Brain microvascular endothelial cell (primary cell): ENCODE data around the gene FHOD1.
A peak's percentile ranks its signal among the peaks of the same experiment; 100 is the strongest.

Experiments used
- DNase-seq: peaks from one replicate; pipeline ENCODE4 v3.0.0-alpha.2; 2020
- H3K27ac ChIP-seq: fragments of 250-450 bp; sonication (Bioruptor Pico); 2 replicates; pipeline ENCODE4 v1.5.1; 2020; ENCODE audit warnings: mild to moderate bottlenecking, moderate library complexity
- H3K27me3 ChIP-seq: fragments of 250-450 bp; sonication (Bioruptor Pico); replicated peaks from 2 replicates; pipeline ENCODE4 v1.5.1; 2020; ENCODE audit warnings: mild to moderate bottlenecking
- H3K36me3 ChIP-seq: fragments of 250-450 bp; sonication (Bioruptor Pico); replicated peaks from 2 replicates; pipeline ENCODE4 v1.5.1; 2020; ENCODE audit warnings: mild to moderate bottlenecking
- H3K4me3 ChIP-seq: 2 replicates; pipeline ENCODE4 v1.5.1; 2011; ENCODE audit warnings: low read depth, mild to moderate bottlenecking, control low read depth, low read length, moderate library complexity
- in situ Hi-C: cut with HindIII; loops from 2 replicates; pipeline ENCODE4 v1.10.0; 2017; ENCODE audit warnings: low sequenced_read_pairs, low pct_ligation_motif_present
- TF ChIP-seq, protein P1 (sequence below): IDR thresholded peaks from 2 replicates; pipeline ENCODE4 v1.5.1; 2011; ENCODE audit warnings: low read depth, mild to moderate bottlenecking, moderate library complexity, low read length, control low read depth, inconsistent platforms; ENCODE audit errors: missing control alignments

The FHOD1 gene

DNA sequence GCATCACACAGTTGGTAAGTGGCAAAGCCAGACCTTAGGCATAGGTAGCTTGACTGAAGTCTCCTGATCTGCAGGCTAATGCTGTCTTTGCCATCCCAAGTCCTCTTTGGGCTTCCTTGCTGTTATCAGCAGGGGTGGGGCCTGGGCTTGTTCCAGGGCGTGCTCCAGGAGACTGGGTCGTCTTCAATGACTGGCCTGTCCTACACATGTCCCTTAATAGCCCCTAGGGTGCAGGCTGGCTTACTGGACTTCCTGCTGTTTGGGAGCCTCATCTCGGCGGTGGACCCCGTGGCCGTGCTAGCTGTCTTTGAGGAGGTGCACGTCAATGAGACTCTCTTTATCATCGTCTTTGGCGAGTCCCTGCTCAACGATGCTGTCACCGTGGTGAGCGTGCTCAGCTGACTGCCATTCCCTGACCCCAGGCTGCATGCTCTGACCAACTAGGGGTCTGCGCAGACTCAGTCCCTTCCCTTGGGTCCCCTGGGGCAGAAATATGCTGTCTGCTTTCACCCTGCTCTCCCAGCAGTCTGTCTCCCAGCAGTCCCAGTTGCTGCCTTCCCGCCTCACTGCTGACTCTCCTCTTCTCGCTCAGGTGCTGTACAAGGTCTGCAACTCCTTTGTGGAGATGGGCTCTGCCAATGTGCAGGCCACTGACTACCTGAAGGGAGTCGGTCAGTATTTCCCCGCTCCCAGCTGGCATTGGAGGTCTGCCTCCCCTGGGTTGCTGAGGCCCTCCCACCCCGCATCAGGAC, 7.7 kb upstream of the FHOD1 start:
- in situ Hi-C loops: no loop called here
- Histone ChIP-seq H3K27ac (no peak overlapping the region), H3K27me3 (no peaks in the 10 kb centered on the region), H3K36me3 (no peaks in the 10 kb centered on the region), H3K4me3 (no peak overlapping the region)
- no peak for DNase-seq
- TF ChIP-seq, protein P1, sequence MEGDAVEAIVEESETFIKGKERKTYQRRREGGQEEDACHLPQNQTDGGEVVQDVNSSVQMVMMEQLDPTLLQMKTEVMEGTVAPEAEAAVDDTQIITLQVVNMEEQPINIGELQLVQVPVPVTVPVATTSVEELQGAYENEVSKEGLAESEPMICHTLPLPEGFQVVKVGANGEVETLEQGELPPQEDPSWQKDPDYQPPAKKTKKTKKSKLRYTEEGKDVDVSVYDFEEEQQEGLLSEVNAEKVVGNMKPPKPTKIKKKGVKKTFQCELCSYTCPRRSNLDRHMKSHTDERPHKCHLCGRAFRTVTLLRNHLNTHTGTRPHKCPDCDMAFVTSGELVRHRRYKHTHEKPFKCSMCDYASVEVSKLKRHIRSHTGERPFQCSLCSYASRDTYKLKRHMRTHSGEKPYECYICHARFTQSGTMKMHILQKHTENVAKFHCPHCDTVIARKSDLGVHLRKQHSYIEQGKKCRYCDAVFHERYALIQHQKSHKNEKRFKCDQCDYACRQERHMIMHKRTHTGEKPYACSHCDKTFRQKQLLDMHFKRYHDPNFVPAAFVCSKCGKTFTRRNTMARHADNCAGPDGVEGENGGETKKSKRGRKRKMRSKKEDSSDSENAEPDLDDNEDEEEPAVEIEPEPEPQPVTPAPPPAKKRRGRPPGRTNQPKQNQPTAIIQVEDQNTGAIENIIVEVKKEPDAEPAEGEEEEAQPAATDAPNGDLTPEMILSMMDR: no peak

DNA sequence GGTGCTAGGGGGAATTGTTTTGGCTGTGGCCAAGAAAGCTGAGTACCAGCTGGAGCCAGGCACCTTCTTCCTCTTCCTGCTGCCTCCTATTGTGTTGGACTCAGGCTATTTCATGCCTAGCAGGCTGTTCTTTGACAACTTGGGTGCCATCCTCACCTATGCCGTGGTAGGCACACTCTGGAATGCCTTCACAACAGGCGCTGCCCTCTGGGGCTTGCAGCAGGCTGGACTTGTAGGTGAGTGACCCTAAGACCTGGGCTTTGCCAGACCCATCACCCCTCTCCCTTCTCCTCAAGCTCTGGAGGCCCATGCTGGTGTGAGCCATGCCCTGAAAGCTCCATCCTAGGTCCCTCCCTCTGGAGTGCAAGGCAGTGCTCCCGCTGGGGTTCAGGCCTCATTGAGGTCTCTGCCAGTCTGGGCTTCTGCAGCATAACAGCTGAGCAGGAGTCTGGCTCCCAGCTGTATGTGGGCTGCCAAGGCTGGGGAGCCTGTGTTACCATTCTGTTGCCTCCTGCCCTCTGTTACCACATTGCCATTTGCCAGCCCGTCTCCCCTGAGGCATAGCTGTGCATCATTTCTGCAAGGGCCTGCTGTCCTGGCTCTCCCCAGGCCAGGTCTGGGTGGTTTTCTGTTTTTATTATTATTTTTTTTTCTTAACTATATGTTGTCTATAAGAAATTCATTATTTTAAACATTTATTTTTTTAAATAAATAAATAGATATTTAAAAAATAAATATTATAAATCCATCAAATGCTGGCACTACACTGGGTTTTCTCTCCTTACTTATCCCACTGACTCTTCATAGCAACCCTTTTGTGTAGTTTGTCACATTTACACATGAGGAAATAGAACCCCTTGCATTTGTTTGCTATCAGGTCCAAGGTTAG, 5.6 kb upstream of the FHOD1 start:
- in situ Hi-C loops: no loop called here
- H3K4me3 ChIP-seq: no peak overlapping the region
- no peak for DNase-seq
- H3K27me3 ChIP-seq: no peaks in the 10 kb centered on the region
- H3K36me3 ChIP-seq: no peaks in the 10 kb centered on the region
- no peak overlapping the region for H3K27ac ChIP-seq
- TF ChIP-seq, protein P1: no peak

DNA sequence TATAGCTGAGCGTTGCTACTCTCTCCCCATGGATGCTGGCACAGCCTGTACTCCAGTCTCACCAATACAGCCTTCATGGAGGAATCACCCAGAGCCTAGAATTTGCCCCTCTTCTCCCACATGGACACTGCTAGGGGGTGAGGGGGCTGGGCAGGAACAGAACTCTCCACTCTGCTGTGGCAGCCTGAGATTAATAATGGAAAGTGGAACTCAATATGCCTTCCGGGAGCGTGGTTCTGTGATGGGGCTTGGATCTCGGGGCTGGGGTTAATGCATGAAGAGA, 2.7 kb upstream of the FHOD1 start:
- no peak overlapping the region for H3K27ac ChIP-seq
- DNase-seq: no peak

DNA sequence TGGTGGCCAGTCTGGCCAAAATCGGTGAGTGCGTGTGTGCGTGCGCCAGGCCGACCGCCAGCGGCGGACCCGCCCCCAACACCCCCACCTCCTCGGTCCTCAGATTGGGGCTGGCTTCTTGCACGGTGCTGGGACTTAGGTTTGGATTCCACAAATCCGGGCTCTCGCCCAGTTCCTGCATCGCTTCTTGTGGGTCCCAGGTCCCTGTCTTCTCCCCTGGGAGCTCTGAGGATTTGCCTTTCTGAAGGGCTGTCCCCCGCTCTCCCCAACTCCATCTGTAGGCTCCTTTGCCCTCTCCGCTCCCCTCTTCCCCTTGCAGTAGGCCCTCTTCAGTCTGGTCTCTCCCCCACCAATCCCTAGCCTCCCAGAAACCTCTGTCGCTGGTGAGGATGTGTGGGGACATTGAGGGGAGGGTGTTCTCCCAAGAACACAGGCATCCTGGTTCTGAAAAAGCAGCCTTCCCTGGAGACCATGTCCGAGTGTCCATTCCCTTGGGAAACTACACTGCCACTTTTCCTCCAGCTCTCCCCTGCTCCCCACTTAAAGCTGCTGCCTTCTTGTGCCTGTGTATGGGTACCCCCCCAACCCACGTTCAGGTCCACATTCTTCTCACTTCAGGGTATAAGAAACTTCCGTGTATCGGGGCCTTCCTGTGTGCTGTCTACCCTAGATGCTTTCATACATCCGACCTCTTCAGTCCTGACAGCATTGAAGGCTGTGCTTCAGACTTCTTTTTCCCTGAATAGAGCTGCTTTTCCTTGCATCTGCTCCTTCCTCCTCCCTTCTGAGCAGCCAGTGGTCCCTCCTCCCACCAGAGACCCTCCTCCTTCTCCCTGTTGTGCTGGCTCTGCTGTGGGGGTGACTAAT, 2.1 kb upstream of the FHOD1 start:
- no peak overlapping the region for H3K27ac ChIP-seq
- in situ Hi-C loops: no loop called here
- H3K4me3 ChIP-seq: peak overlapping the region; percentile 60
- no peak for DNase-seq
- H3K36me3 ChIP-seq: no peaks in the 10 kb centered on the region
- TF ChIP-seq, protein P1: no peak
- H3K27me3 ChIP-seq: no peaks in the 10 kb centered on the region

More for the DNA sequence above, 2.7 kb upstream of the FHOD1 start:
- TF ChIP-seq, protein P1: no peak
- in situ Hi-C loops: no loop called here
- Histone ChIP-seq H3K27me3 (no peaks in the 10 kb centered on the region), H3K4me3 (no peak overlapping the region), H3K36me3 (no peaks in the 10 kb centered on the region)

DNA sequence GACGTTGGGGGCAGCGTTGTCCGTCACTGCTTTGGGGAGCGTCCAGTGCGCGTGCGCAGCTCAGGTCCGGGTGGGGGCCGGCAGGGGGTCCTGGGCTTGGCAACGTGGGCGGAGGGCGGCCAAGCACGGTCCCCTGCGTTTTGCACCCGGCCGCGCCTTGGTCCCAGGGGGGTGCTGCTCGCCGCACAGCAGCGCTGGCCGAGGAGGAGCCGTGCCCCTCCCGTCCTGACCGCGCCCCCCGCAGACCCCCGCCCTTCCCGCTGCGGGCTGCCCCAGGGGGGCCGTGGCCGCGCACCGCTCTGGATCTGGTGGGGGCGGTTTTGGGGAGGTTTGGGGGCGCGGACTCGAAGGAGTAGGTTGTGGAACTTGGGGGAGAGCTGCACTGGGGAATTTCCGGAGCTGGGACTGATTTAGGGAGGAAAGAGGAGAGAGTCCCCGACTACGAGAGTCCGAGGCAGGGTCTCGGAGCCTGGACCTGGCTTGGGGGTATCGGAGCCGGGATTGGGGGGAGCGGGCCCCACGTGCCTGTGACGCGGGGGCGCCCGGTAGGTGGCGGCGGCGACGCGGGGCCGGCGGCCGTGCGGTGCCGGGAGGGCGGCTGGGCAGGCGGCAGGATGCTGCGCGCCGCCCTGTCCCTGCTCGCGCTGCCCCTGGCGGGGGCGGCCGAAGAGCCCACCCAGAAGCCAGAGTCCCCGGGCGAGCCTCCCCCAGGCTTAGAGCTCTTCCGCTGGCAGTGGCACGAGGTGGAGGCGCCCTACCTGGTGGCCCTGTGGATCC, 1.3 kb upstream of the FHOD1 start, which contains the start of gene SLC9A5:
Gene SLC9A5 (plus strand): TSS at position 579 of the 777 bp plus-strand sequence. CDS start 36 bp downstream, at position 615.
- DNase-seq: no peak
- in situ Hi-C loops: no loop called here

More for the DNA sequence above, 1.3 kb upstream of the FHOD1 start, which contains the start of gene SLC9A5:
- Histone ChIP-seq H3K27ac (no peak within 1 kb of the TSS), H3K36me3 (no peaks in the 10 kb centered on the region), H3K27me3 (no peaks in the 10 kb centered on the region), H3K4me3 (peak within 1 kb of the TSS; percentile 60)
- TF ChIP-seq, protein P1: peak; percentile 20
